ENCODE measurements around the gene PCDH9. TPM values are rescaled to one million over a fixed set of nuclear protein-coding genes. Genes with fewer than 3 reads are reported as not detected.

The PCDH9 gene
- total RNA-seq, 2 donors from 2014 or later: 0.95 to 1.8 TPM

GRCh38 chr13:66391322-66391721 lies 838.8 kb downstream of the PCDH9 start:
- Histone ChIP-seq H3K36me3 (ENCODE audit: control insufficient read depth, insufficient read depth, low read length) (no peaks in the 10 kb centered on the region), H3K9ac (ENCODE audit: extremely low read depth, low read length, poor library complexity, severe bottlenecking) (no peak overlapping the region), H3K4me3 (ENCODE audit: low read length) (no peak overlapping the region), H3K27ac (ENCODE audit: low read depth, low read length) (no peak overlapping the region), H3K9me3 (ENCODE audit: control insufficient read depth, low read length) (no peaks in the 10 kb centered on the region), H3K27me3 (ENCODE audit: control insufficient read depth, insufficient read depth, low read length, poor library complexity, severe bottlenecking) (no peaks in the 10 kb centered on the region), H3K4me1 (ENCODE audit: control insufficient read depth, insufficient read depth, low read length) (no peaks in the 10 kb centered on the region)
- 67 to 100% methylated on average over 1 of the region's 1 CpG for WGBS, 2 experiments (ENCODE audit: insufficient coverage in 1 of 2, insufficient read length in 1 of 2)
- H3K36me3 Mint-ChIP-seq (ENCODE audit: low read depth): no peaks in the 10 kb centered on the region
- no peaks in the 10 kb centered on the region for H3K4me1 Mint-ChIP-seq
- H3K27me3 Mint-ChIP-seq (ENCODE audit: insufficient read depth): no peaks in the 10 kb centered on the region
- TF ChIP-seq CTCF (conservative IDR thresholded peaks at IDR 0.05): no peak
- H3K4me3 Mint-ChIP-seq: no peak overlapping the region
- H3K9me3 Mint-ChIP-seq: no peaks in the 10 kb centered on the region
- no peak overlapping the region for H3K27ac Mint-ChIP-seq
- DNase-seq: no peak

GRCh38 chr13:66378894-66379293 lies 851.2 kb downstream of the PCDH9 start:
- Mint-ChIP-seq H3K36me3 (ENCODE audit: low read depth) (no peaks in the 10 kb centered on the region), H3K4me1 (peaks cover 7% of the 10 kb centered on the region), H3K27me3 (ENCODE audit: insufficient read depth) (no peaks in the 10 kb centered on the region), H3K9me3 (no peaks in the 10 kb centered on the region), H3K4me3 (no peak overlapping the region), H3K27ac (no peak overlapping the region)
- Histone ChIP-seq H3K27me3 (ENCODE audit: control insufficient read depth, insufficient read depth, low read length, poor library complexity, severe bottlenecking) (no peaks in the 10 kb centered on the region), H3K27ac (ENCODE audit: low read depth, low read length) (no peak overlapping the region), H3K4me3 (ENCODE audit: low read length) (no peak overlapping the region), H3K9me3 (ENCODE audit: control insufficient read depth, low read length) (no peaks in the 10 kb centered on the region), H3K9ac (ENCODE audit: extremely low read depth, low read length, poor library complexity, severe bottlenecking) (no peak overlapping the region), H3K4me1 (ENCODE audit: control insufficient read depth, insufficient read depth, low read length) (no peaks in the 10 kb centered on the region), H3K36me3 (ENCODE audit: control insufficient read depth, insufficient read depth, low read length) (no peaks in the 10 kb centered on the region)
- DNase-seq: no peak
- no peak for TF ChIP-seq CTCF (conservative IDR thresholded peaks at IDR 0.05)
- 99 to 100% methylated on average over 3 of the region's 3 CpGs for WGBS, 2 experiments (ENCODE audit: insufficient coverage in 1 of 2, insufficient read length in 1 of 2)

GRCh38 chr13:66377569-66377968 lies 852.6 kb downstream of the PCDH9 start:
- Mint-ChIP-seq H3K4me3 (no peak overlapping the region), H3K27me3 (ENCODE audit: insufficient read depth) (no peaks in the 10 kb centered on the region), H3K9me3 (no peaks in the 10 kb centered on the region), H3K27ac (no peak overlapping the region), H3K4me1 (peaks cover 9% of the 10 kb centered on the region), H3K36me3 (ENCODE audit: low read depth) (no peaks in the 10 kb centered on the region)
- Histone ChIP-seq H3K4me3 (ENCODE audit: low read length) (no peak overlapping the region), H3K9me3 (ENCODE audit: control insufficient read depth, low read length) (no peaks in the 10 kb centered on the region), H3K27ac (ENCODE audit: low read depth, low read length) (no peak overlapping the region), H3K4me1 (ENCODE audit: control insufficient read depth, insufficient read depth, low read length) (no peaks in the 10 kb centered on the region), H3K27me3 (ENCODE audit: control insufficient read depth, insufficient read depth, low read length, poor library complexity, severe bottlenecking) (no peaks in the 10 kb centered on the region), H3K36me3 (ENCODE audit: control insufficient read depth, insufficient read depth, low read length) (no peaks in the 10 kb centered on the region), H3K9ac (ENCODE audit: extremely low read depth, low read length, poor library complexity, severe bottlenecking) (no peak overlapping the region)
- TF ChIP-seq CTCF (conservative IDR thresholded peaks at IDR 0.05): no peak
- DNase-seq: no peak
- WGBS, 2 experiments (ENCODE audit: insufficient coverage in 1 of 2, insufficient read length in 1 of 2): 61 to 69% methylated on average over 2 of the region's 2 CpGs
